ENCODE results near the gene MREG.

The MREG gene, protein sequence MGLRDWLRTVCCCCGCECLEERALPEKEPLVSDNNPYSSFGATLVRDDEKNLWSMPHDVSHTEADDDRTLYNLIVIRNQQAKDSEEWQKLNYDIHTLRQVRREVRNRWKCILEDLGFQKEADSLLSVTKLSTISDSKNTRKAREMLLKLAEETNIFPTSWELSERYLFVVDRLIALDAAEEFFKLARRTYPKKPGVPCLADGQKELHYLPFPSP

GRCh38 chr2:216013080-216013909, at the start of gene MREG:
Gene MREG, minus strand, starts transcription at chr2:216013551. Its CDS starts 224 bp downstream, at chr2:216013327.
- TF ChIP-seq TAF1 (IDR thresholded peaks at IDR 0.05; ENCODE audit: low read depth) = 0 out of 2 replicates have a peak, but pooled peaks have one; percentile 15
- no peak for TF ChIP-seq EGR1 (IDR thresholded peaks at IDR 0.05)
- TF ChIP-seq MAX (IDR thresholded peaks at IDR 0.05) = peak; percentile 77
- no peak for TF ChIP-seq CEBPB (IDR thresholded peaks at IDR 0.05)
- TF ChIP-seq RAD21 (IDR thresholded peaks at IDR 0.05; ENCODE audit: low read depth) = peak; percentile 19; the same call in 1 of the 2 replicates
- no peak for TF ChIP-seq TCF12 (IDR thresholded peaks at IDR 0.05; ENCODE audit: low read depth)
- no peak for TF ChIP-seq CREB1 (IDR thresholded peaks at IDR 0.05; ENCODE audit: low read depth)

DNA sequence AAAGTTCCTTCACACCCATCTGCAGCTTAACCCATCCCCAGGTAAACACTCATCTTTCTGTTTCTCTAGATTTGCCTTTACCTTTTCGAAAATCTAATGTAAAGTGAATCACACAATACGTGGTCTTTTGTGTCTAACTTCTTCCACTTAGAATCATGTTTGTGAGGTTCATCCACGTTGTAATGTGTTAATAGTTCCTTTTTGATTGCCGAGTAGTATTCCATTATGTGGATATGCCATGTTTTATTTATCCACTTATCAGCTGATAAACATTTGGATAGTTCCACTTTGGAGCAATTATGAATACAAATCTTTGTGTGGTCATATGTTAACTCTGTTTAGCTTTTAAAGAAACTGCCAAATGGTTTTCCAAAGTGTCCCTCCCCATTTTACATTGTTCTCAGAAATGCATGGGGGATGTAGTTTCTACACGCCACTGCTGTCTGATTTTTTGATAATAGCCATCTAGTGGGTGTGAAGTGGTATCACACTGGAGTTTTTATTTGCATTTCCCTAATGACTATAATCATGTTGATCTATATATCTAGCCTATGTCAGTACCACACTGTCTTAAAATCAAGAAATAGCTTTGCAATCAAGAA, 46.0 kb upstream of the MREG start:
- TF ChIP-seq USF1 (IDR thresholded peaks at IDR 0.05) (no peak), ZBTB7A (IDR thresholded peaks at IDR 0.05; ENCODE audit: low read depth) (no peak)

- 0 out of 2 replicates have a peak, but pooled peaks have one; percentile 12 for TF ChIP-seq MAX (IDR thresholded peaks at IDR 0.05)
- peak; percentile 62 for TF ChIP-seq NFIC (IDR thresholded peaks at IDR 0.05)
- TF ChIP-seq EGR1 (IDR thresholded peaks at IDR 0.05) = no peak
- peak; percentile 55 for TF ChIP-seq TEAD4 (IDR thresholded peaks at IDR 0.05)
Observed at GRCh38 chr2:216057688-216058193, 44.4 kb upstream of the MREG start.

GRCh38 chr2:216056739-216057138, 43.4 kb upstream of the MREG start:
- TF ChIP-seq FOXM1 (IDR thresholded peaks at IDR 0.05; ENCODE audit: borderline replicate concordance, low read depth) = no peak
- no peak for TF ChIP-seq EP300 (IDR thresholded peaks at IDR 0.05; ENCODE audit: borderline replicate concordance)

DNA sequence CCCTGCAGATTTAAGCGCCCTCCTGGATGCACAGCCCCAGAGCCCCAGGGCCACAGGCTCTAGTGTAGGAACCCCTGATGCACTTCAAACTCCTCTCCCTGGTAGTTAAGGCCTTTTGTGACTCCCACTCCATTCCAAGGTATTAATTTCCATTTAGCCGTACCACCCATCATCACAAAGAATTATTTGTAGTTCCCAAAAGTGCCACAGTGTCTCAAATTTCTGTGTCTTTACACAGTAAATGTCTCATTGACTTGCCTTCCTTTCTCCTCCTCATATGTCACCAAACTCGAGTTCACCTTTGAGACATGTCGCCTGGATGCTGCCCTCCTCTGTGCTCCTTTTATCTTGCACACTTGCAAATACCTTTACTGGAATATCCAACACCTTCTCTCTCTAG, 42.3 kb upstream of the MREG start:
- TF ChIP-seq CREB1 (IDR thresholded peaks at IDR 0.05; ENCODE audit: low read depth) = no peak
- no peak for TF ChIP-seq TEAD4 (IDR thresholded peaks at IDR 0.05)
- no peak for TF ChIP-seq USF1 (IDR thresholded peaks at IDR 0.05)
- TF ChIP-seq ZBTB7A (IDR thresholded peaks at IDR 0.05; ENCODE audit: low read depth) = no peak
- no peak for TF ChIP-seq EP300 (IDR thresholded peaks at IDR 0.05; ENCODE audit: borderline replicate concordance)
- no peak for TF ChIP-seq FOXM1 (IDR thresholded peaks at IDR 0.05; ENCODE audit: borderline replicate concordance, low read depth)
- TF ChIP-seq CEBPB (IDR thresholded peaks at IDR 0.05) = no peak

DNA sequence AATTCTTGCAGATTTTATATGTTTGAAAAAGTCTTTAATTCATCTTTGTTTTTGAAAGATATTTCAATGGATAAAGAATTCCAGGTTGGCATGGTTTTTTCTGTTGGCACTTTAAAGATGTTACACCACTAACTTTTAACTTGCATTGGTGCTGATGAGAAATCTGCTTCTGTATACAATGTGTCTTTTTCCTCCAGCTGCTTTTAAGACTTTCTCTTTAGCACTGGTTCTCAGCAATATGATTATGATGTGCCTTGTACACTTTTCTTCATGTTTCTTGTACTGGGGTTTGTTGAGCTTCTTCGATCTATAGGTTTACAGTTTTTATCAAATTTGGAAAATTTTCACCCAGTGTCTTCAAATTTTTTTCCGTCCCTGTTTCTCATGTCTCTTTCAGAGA, 39.1 kb upstream of the MREG start:
- TF ChIP-seq TAF1 (IDR thresholded peaks at IDR 0.05; ENCODE audit: low read depth) (no peak), YY1 (IDR thresholded peaks at IDR 0.05; ENCODE audit: low read depth) (no peak), TCF12 (IDR thresholded peaks at IDR 0.05; ENCODE audit: low read depth) (no peak), TEAD4 (IDR thresholded peaks at IDR 0.05) (no peak), EGR1 (IDR thresholded peaks at IDR 0.05) (no peak), NFIC (IDR thresholded peaks at IDR 0.05) (no peak), MAX (IDR thresholded peaks at IDR 0.05) (no peak), EP300 (IDR thresholded peaks at IDR 0.05; ENCODE audit: borderline replicate concordance) (no peak), ZBTB7A (IDR thresholded peaks at IDR 0.05; ENCODE audit: low read depth) (no peak), RAD21 (IDR thresholded peaks at IDR 0.05; ENCODE audit: low read depth) (no peak), USF1 (IDR thresholded peaks at IDR 0.05) (no peak), FOXM1 (IDR thresholded peaks at IDR 0.05; ENCODE audit: borderline replicate concordance, low read depth) (no peak), CREB1 (IDR thresholded peaks at IDR 0.05; ENCODE audit: low read depth) (no peak), REST (IDR thresholded peaks at IDR 0.05; ENCODE audit: low read depth) (no peak), CEBPB (IDR thresholded peaks at IDR 0.05) (no peak)

DNA sequence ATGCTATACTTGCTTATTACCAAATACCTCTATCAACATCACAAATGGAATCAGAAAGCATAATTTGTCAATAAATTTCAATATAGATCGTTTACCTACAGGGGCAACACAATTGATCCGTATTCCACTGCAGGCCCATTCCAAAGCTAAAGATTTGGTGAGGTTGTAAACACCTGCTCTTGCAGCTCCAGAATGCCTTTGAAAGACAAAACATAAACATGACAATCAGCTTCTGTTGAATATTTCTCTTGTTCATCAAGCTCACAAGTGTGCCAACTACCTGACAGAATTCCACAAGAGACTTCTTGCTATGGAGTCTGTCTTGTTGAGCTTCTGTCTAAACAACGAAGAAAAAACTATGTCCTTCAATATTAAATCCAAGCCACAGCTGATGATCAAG, 38.0 kb upstream of the MREG start:
- no peak for TF ChIP-seq TCF12 (IDR thresholded peaks at IDR 0.05; ENCODE audit: low read depth)
- no peak for TF ChIP-seq MAX (IDR thresholded peaks at IDR 0.05)
- no peak for TF ChIP-seq CEBPB (IDR thresholded peaks at IDR 0.05)
- no peak for TF ChIP-seq TEAD4 (IDR thresholded peaks at IDR 0.05)
- TF ChIP-seq EP300 (IDR thresholded peaks at IDR 0.05; ENCODE audit: borderline replicate concordance) = no peak
- TF ChIP-seq EGR1 (IDR thresholded peaks at IDR 0.05) = no peak
- TF ChIP-seq USF1 (IDR thresholded peaks at IDR 0.05) = no peak
- TF ChIP-seq YY1 (IDR thresholded peaks at IDR 0.05; ENCODE audit: low read depth) = no peak
- TF ChIP-seq RAD21 (IDR thresholded peaks at IDR 0.05; ENCODE audit: low read depth) = no peak
- TF ChIP-seq CREB1 (IDR thresholded peaks at IDR 0.05; ENCODE audit: low read depth) = no peak
- TF ChIP-seq NFIC (IDR thresholded peaks at IDR 0.05) = no peak
- no peak for TF ChIP-seq REST (IDR thresholded peaks at IDR 0.05; ENCODE audit: low read depth)
- no peak for TF ChIP-seq TAF1 (IDR thresholded peaks at IDR 0.05; ENCODE audit: low read depth)
- no peak for TF ChIP-seq ZBTB7A (IDR thresholded peaks at IDR 0.05; ENCODE audit: low read depth)
- TF ChIP-seq FOXM1 (IDR thresholded peaks at IDR 0.05; ENCODE audit: borderline replicate concordance, low read depth) = no peak
